C4-2B (cell line): Measurements from ENCODE around the gene CLEC2A.

Experiments used
- ZFX ChIP-seq: fragments of 450-650 bp; IDR thresholded peaks from 2 replicates; pipeline ENCODE4 v1.6.1; 2017
- TF ChIP-seq, protein P1 (sequence below): fragments of 450-650 bp; conservative IDR thresholded peaks from 2 replicates; pipeline ENCODE4 v1.5.1; 2017; ENCODE audit warnings: mild to moderate bottlenecking

DNA sequence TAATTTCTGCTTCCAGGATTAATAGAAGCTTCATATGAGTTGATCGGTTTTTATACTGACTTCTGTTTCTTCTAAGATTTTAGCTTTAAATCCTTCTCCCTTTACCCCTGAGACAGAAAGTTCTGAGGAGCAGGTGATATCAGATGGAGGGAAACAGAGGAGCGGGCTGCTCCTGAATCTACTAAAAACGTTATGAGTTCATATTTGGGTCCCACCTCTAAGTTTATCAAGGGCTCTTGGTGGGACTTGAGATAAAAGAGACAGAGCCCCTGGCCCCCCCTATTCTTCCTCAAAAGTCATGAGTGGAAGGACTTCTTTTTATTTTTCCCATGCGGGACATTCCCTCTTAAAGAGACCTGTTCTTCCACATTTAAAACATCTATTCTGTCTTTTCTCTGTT is 23.8 kb downstream of the CLEC2A start:
- TF ChIP-seq, protein P1, sequence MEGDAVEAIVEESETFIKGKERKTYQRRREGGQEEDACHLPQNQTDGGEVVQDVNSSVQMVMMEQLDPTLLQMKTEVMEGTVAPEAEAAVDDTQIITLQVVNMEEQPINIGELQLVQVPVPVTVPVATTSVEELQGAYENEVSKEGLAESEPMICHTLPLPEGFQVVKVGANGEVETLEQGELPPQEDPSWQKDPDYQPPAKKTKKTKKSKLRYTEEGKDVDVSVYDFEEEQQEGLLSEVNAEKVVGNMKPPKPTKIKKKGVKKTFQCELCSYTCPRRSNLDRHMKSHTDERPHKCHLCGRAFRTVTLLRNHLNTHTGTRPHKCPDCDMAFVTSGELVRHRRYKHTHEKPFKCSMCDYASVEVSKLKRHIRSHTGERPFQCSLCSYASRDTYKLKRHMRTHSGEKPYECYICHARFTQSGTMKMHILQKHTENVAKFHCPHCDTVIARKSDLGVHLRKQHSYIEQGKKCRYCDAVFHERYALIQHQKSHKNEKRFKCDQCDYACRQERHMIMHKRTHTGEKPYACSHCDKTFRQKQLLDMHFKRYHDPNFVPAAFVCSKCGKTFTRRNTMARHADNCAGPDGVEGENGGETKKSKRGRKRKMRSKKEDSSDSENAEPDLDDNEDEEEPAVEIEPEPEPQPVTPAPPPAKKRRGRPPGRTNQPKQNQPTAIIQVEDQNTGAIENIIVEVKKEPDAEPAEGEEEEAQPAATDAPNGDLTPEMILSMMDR = no peak
- TF ChIP-seq ZFX = no peak
